Ascending aorta (tissue), 2 donors: ENCODE results near the gene CERS3. TPM values are rescaled to one million over a fixed set of nuclear protein-coding genes. Genes with fewer than 3 reads are reported as not detected.
A peak's percentile ranks its signal among the peaks of the same experiment; 100 is the strongest.

Experiments used
- DNase-seq, 2 donors: peaks; one replicate each; pipeline ENCODE4 v3.0.0-alpha.2; 2019; ENCODE audit warnings: low spot score in 2 of 2
- H3K27ac ChIP-seq, 2 donors: fragments of 200-600 bp; sonication (generic); one replicate each; pipeline ENCODE4 v1.5.1; 2016 to 2017; ENCODE audit warnings: mild to moderate bottlenecking in 1 of 2
- H3K27me3 ChIP-seq: fragments of 200-600 bp; sonication (generic); one replicate; pipeline ENCODE4 v1.5.1; 2017
- H3K36me3 ChIP-seq, 2 donors: fragments of 200-600 bp; sonication (generic); one replicate each; pipeline ENCODE4 v1.5.1; 2016
- H3K4me1 ChIP-seq, 2 donors: fragments of 200-600 bp; sonication (generic); one replicate each; pipeline ENCODE4 v1.5.1; 2016 to 2017; ENCODE audit warnings: mild to moderate bottlenecking in 1 of 2
- H3K4me3 ChIP-seq, 2 donors: fragments of 200-600 bp; sonication (generic); one replicate each; pipeline ENCODE4 v1.5.1; 2016 to 2017; ENCODE audit warnings: mild to moderate bottlenecking in 1 of 2
- H3K9me3 ChIP-seq, 2 donors: fragments of 200-600 bp; sonication (generic); one replicate each; pipeline ENCODE4 v1.5.1; 2016
- CTCF ChIP-seq, 3 experiments: fragments of 200-600 bp in 2 of 3; fragments of 450-650 bp in 1 of 3; sonication (generic) in 2 of 3; IDR thresholded peaks; one replicate each; pipeline ENCODE4 v1.5.1; 2016 to 2019; ENCODE audit warnings: antibody characterized with exemption in 3 of 3, mild to moderate bottlenecking in 1 of 3, moderate library complexity in 1 of 3
- intact Hi-C: fragments of 100-400 bp; cut with DNase I; formaldehyde crosslinking; loops from one replicate; pipeline ENCODE4 v1.15.1; 2023
- total RNA-seq: library from RNA; depleted of rRNA; stranded (reverse); fragments of >200 nt; gene quantifications from one replicate; pipeline ENCODE4 v1.1.0, GENCODE V29; 2016

The CERS3 gene
- total RNA-seq, 1 donor from 2014 or later, result not detected

GRCh38 chr15:100531204-100531603, 2.5 kb upstream of the CERS3 start:
- no peak for DNase-seq
- intact Hi-C loops, result no loop called here
- no peaks in the 10 kb centered on the region for H3K27me3 ChIP-seq
- no peak overlapping the region for H3K27ac ChIP-seq
- H3K4me3 ChIP-seq, result no peak overlapping the region
- no peaks in the 10 kb centered on the region for H3K9me3 ChIP-seq
- H3K36me3 ChIP-seq, result no peaks in the 10 kb centered on the region
- H3K4me1 ChIP-seq, result peaks cover 0 to 4% of the 10 kb centered on the region in 2 donors
- TF ChIP-seq CTCF (IDR thresholded peaks at IDR 0.05), result no peak

GRCh38 chr15:100529556-100529955, 806 bp upstream of the CERS3 start:
- Histone ChIP-seq H3K4me1 (peaks cover 0 to 10% of the 10 kb centered on the region in 2 donors), H3K9me3 (no peaks in the 10 kb centered on the region), H3K27me3 (no peaks in the 10 kb centered on the region), H3K4me3 (no peak overlapping the region), H3K27ac (no peak overlapping the region), H3K36me3 (no peaks in the 10 kb centered on the region)
- DNase-seq, result no peak
- no peak for TF ChIP-seq CTCF (IDR thresholded peaks at IDR 0.05)
- intact Hi-C loops, result no loop called here

- peak in 1 of 2 donors; percentile 67 for DNase-seq
- no peaks in the 10 kb centered on the region for H3K27me3 ChIP-seq
- no peaks in the 10 kb centered on the region for H3K36me3 ChIP-seq
- H3K4me3 ChIP-seq, result no peak overlapping the region
- intact Hi-C loops, result no loop called here
- no peaks in the 10 kb centered on the region for H3K9me3 ChIP-seq
- TF ChIP-seq CTCF (IDR thresholded peaks at IDR 0.05), result no peak
- no peak overlapping the region for H3K27ac ChIP-seq
- peaks cover 0 to 10% of the 10 kb centered on the region in 2 donors for H3K4me1 ChIP-seq
These were observed 2.7 kb downstream of the CERS3 start for GRCh38 chr15:100526027-100526481.

GRCh38 chr15:100525436-100525835, 3.3 kb downstream of the CERS3 start:
- no peak for DNase-seq
- Histone ChIP-seq H3K36me3 (no peaks in the 10 kb centered on the region), H3K27ac (no peak overlapping the region), H3K4me1 (peaks cover 0 to 10% of the 10 kb centered on the region in 2 donors), H3K4me3 (no peak overlapping the region), H3K27me3 (no peaks in the 10 kb centered on the region), H3K9me3 (no peaks in the 10 kb centered on the region)
- no peak for TF ChIP-seq CTCF (IDR thresholded peaks at IDR 0.05)
- intact Hi-C loops, result no loop called here

GRCh38 chr15:100524326-100524725, 4.4 kb downstream of the CERS3 start:
- intact Hi-C loops, result no loop called here
- H3K27ac ChIP-seq, result no peak overlapping the region
- peaks cover 0 to 10% of the 10 kb centered on the region in 2 donors for H3K4me1 ChIP-seq
- no peak for TF ChIP-seq CTCF (IDR thresholded peaks at IDR 0.05)
- no peak for DNase-seq
- no peaks in the 10 kb centered on the region for H3K9me3 ChIP-seq
- H3K36me3 ChIP-seq, result no peaks in the 10 kb centered on the region
- no peak overlapping the region for H3K4me3 ChIP-seq
- no peaks in the 10 kb centered on the region for H3K27me3 ChIP-seq

- intact Hi-C loops, result no loop called here
- Histone ChIP-seq H3K27ac (no peak overlapping the region), H3K27me3 (no peaks in the 10 kb centered on the region), H3K9me3 (no peaks in the 10 kb centered on the region), H3K36me3 (no peaks in the 10 kb centered on the region), H3K4me3 (no peak overlapping the region), H3K4me1 (peaks cover 0 to 14% of the 10 kb centered on the region in 2 donors)
- DNase-seq, result no peak
- TF ChIP-seq CTCF (IDR thresholded peaks at IDR 0.05), result no peak
These were observed 6.8 kb downstream of the CERS3 start for GRCh38 chr15:100521907-100522306.
